GM04504 (cell line): ENCODE data around the gene ZMYM2.

Experiments used
- DNase-seq: peaks from one replicate; pipeline ENCODE4 v3.0.0-alpha.2; 2012; ENCODE audit warnings: low read depth

ZMYM2 gene

GRCh38 chr13:20045950-20046548, 87.5 kb downstream of the ZMYM2 start:
- DNase-seq: no peak

- DNase-seq: no peak
These were observed 91.3 kb downstream of the ZMYM2 start for GRCh38 chr13:20049558-20050473.

GRCh38 chr13:20051366-20051765, 92.8 kb downstream of the ZMYM2 start:
- DNase-seq: no peak

- DNase-seq: no peak
These were observed 94.5 kb downstream of the ZMYM2 start for GRCh38 chr13:20053016-20053415.

GRCh38 chr13:20053891-20054290, 95.4 kb downstream of the ZMYM2 start:
- no peak for DNase-seq

- DNase-seq: no peak
These were observed 96.1 kb downstream of the ZMYM2 start for GRCh38 chr13:20054586-20054985.

- no peak for DNase-seq
These were observed 98.7 kb downstream of the ZMYM2 start for GRCh38 chr13:20057214-20057613.

- no peak for DNase-seq
These were observed 99.4 kb downstream of the ZMYM2 start for GRCh38 chr13:20057963-20058362.

GRCh38 chr13:20058476-20058875, 99.9 kb downstream of the ZMYM2 start:
- no peak for DNase-seq

GRCh38 chr13:20064128-20064527, 105.6 kb downstream of the ZMYM2 start:
- no peak for DNase-seq

GRCh38 chr13:20065516-20065915, 107.0 kb downstream of the ZMYM2 start:
- DNase-seq: no peak

GRCh38 chr13:20069956-20070355, 111.4 kb downstream of the ZMYM2 start:
- DNase-seq: no peak

- DNase-seq: no peak
These were observed 115.2 kb downstream of the ZMYM2 start for GRCh38 chr13:20073775-20074174.

GRCh38 chr13:20074966-20075365, 116.4 kb downstream of the ZMYM2 start:
- no peak for DNase-seq

- no peak for DNase-seq
These were observed 118.6 kb downstream of the ZMYM2 start for GRCh38 chr13:20077086-20077485.

GRCh38 chr13:20080377-20081164, 122.0 kb downstream of the ZMYM2 start:
- no peak for DNase-seq

GRCh38 chr13:20090349-20090748, 131.8 kb downstream of the ZMYM2 start:
- no peak for DNase-seq

- no peak for DNase-seq
These were observed 135.4 kb downstream of the ZMYM2 start for GRCh38 chr13:20093951-20094350.

- DNase-seq: no peak
These were observed 140.8 kb downstream of the ZMYM2 start for GRCh38 chr13:20099319-20099718.

- no peak for DNase-seq
These were observed 143.2 kb downstream of the ZMYM2 start for GRCh38 chr13:20101467-20102316.

- no peak for DNase-seq
These were observed 144.1 kb downstream of the ZMYM2 start for GRCh38 chr13:20102525-20103180.
